GM21619 (cell line): ENCODE data around the gene ATP2B1.
A peak's percentile ranks its signal among the peaks of the same experiment; 100 is the strongest.

Experiments
- ATAC-seq: cut with Tn5 transposase; IDR thresholded peaks from one replicate; pipeline ENCODE4 v1.9.1; 2021; ENCODE audit not compliant: unreplicated experiment

ATP2B1 gene

GRCh38 chr12:89597770-89598169, 110.9 kb downstream of the ATP2B1 start:
- peak; percentile 59 for ATAC-seq

- ATAC-seq = no peak
These were observed 111.4 kb downstream of the ATP2B1 start for GRCh38 chr12:89597210-89597609.

GRCh38 chr12:89593873-89594272, 114.8 kb downstream of the ATP2B1 start:
- ATAC-seq = no peak

- no peak for ATAC-seq
These were observed 115.4 kb downstream of the ATP2B1 start for GRCh38 chr12:89593233-89593632.

- ATAC-seq = no peak
These were observed 118.9 kb downstream of the ATP2B1 start for GRCh38 chr12:89589753-89590152.

GRCh38 chr12:89578499-89578898, 130.1 kb downstream of the ATP2B1 start:
- ATAC-seq = no peak

- no peak for ATAC-seq
These were observed 131.9 kb downstream of the ATP2B1 start for GRCh38 chr12:89576572-89577220.

- no peak for ATAC-seq
These were observed 133.3 kb downstream of the ATP2B1 start for GRCh38 chr12:89575374-89575773.

GRCh38 chr12:89574736-89575208, 133.9 kb downstream of the ATP2B1 start:
- no peak for ATAC-seq

GRCh38 chr12:89573051-89573810, 135.4 kb downstream of the ATP2B1 start:
- no peak for ATAC-seq

- no peak for ATAC-seq
These were observed 137.0 kb downstream of the ATP2B1 start for GRCh38 chr12:89571491-89572195.

GRCh38 chr12:89568484-89568883, 140.2 kb downstream of the ATP2B1 start:
- ATAC-seq = no peak

GRCh38 chr12:89567691-89568239, 140.9 kb downstream of the ATP2B1 start:
- no peak for ATAC-seq

GRCh38 chr12:89566615-89567014, 142.0 kb downstream of the ATP2B1 start:
- ATAC-seq = no peak

- ATAC-seq = no peak
These were observed 143.6 kb downstream of the ATP2B1 start for GRCh38 chr12:89565002-89565401.

- ATAC-seq = no peak
These were observed 148.9 kb downstream of the ATP2B1 start for GRCh38 chr12:89559753-89560152.

- ATAC-seq = no peak
These were observed 151.7 kb downstream of the ATP2B1 start for GRCh38 chr12:89556976-89557375.

GRCh38 chr12:89552376-89552775, 156.3 kb downstream of the ATP2B1 start:
- ATAC-seq = no peak

- no peak for ATAC-seq
These were observed 156.9 kb downstream of the ATP2B1 start for GRCh38 chr12:89551747-89552146.

GRCh38 chr12:89547101-89547500, 161.5 kb downstream of the ATP2B1 start:
- no peak for ATAC-seq

- ATAC-seq = no peak
These were observed 162.5 kb downstream of the ATP2B1 start for GRCh38 chr12:89546151-89546550.
